Transverse colon (tissue), 4 donors: ENCODE data around the gene NXPH3. TPM values are rescaled to one million over a fixed set of nuclear protein-coding genes. Genes with fewer than 3 reads are reported as not detected.

Source experiments
- DNase-seq: peaks from one replicate; pipeline ENCODE4 v3.0.0-alpha.2; 2019
- H3K27ac ChIP-seq, 4 donors: fragments of 200-600 bp; sonication (generic); 2 replicates each; pipeline ENCODE4 v1.5.1; 2016 to 2018; ENCODE audit warnings: inconsistent platforms in 4 of 4
- H3K27me3 ChIP-seq: fragments of 200-600 bp; sonication (generic); 2 replicates; pipeline ENCODE4 v1.5.1; 2017; ENCODE audit warnings: inconsistent platforms
- H3K36me3 ChIP-seq, 4 donors: fragments of 200-600 bp; sonication (generic); 2 replicates each; pipeline ENCODE4 v1.5.1; 2017 to 2019; ENCODE audit warnings: inconsistent platforms in 4 of 4
- H3K4me1 ChIP-seq, 4 donors: fragments of 200-600 bp; sonication (generic); 2 replicates each; pipeline ENCODE4 v1.5.1; 2017 to 2020; ENCODE audit warnings: inconsistent platforms in 4 of 4
- H3K4me3 ChIP-seq, 4 donors: fragments of 200-600 bp; sonication (generic); 1 replicate in 1 of 4; 2 replicates in 3 of 4; pipeline versions ENCODE4 v1.5.1 to v1.6.1; 2017 to 2019; ENCODE audit warnings: inconsistent platforms in 4 of 4
- H3K9me3 ChIP-seq, 2 donors: fragments of 200-600 bp; sonication (generic); 2 replicates each; pipeline ENCODE4 v1.5.1; 2017 to 2019; ENCODE audit warnings: inconsistent platforms in 2 of 2
- EP300 ChIP-seq: sonication (generic); formaldehyde crosslinking; IDR thresholded peaks from one replicate; pipeline ENCODE4 v1.6.1; 2017; ENCODE audit warnings: antibody characterized with exemption, low read depth
- POLR2A ChIP-seq: fragments of 450-650 bp; IDR thresholded peaks from one replicate; pipeline ENCODE4 v1.6.1; 2016; ENCODE audit warnings: antibody characterized with exemption, mild to moderate bottlenecking, moderate library complexity
- POLR2AphosphoS5 ChIP-seq, 3 donors: sonication (generic); formaldehyde crosslinking; IDR thresholded peaks; one replicate each; pipeline ENCODE4 v1.6.1; 2016; ENCODE audit warnings: antibody characterized with exemption in 3 of 3
- WGBS, 2 donors: methylation state at CpG; one replicate each; pipeline ENCODE4 v1.1.5; 2018; ENCODE audit warnings: low coverage in 1 of 2; 5-methylcytosine and 5-hydroxymethylcytosine counted together
- in situ Hi-C, 4 donors: fragments of 200-750 bp; cut with MboI; loops; one replicate each; pipeline versions ENCODE4 v1.15.0 to v1.15.1; 2017; ENCODE audit warnings: low sequenced_read_pairs in 3 of 4, low pct_ligation_motif_present in 1 of 4, low pct_unique_long_range_greater_than_20kb in 1 of 4
- intact Hi-C: fragments of 100-400 bp; cut with DNase I; formaldehyde crosslinking; loops from one replicate; pipeline ENCODE4 v1.15.1; 2023; ENCODE audit warnings: low total_unique reads
- total RNA-seq, 4 donors: library from RNA; depleted of rRNA; stranded (reverse); fragments of >200 nt; gene quantifications; one replicate each; pipeline ENCODE4 v1.1.0, GENCODE V29; 2016
- TF ChIP-seq, protein P1 (sequence below), 5 experiments: fragments of 200-600 bp in 3 of 5; fragments of 450-650 bp in 2 of 5; sonication (generic) in 3 of 5; IDR thresholded peaks; 1 replicate in 2 of 5; 2 replicates in 3 of 5; pipeline ENCODE4 v1.5.1; 2016 to 2017; ENCODE audit warnings: antibody characterized with exemption in 5 of 5, inconsistent platforms in 3 of 5, mild to moderate bottlenecking in 2 of 5, moderate library complexity in 1 of 5

The NXPH3 gene
- total RNA-seq, 4 donors from 2014 or later, result 0.20 to 4.6 (median 2.6) TPM

DNA sequence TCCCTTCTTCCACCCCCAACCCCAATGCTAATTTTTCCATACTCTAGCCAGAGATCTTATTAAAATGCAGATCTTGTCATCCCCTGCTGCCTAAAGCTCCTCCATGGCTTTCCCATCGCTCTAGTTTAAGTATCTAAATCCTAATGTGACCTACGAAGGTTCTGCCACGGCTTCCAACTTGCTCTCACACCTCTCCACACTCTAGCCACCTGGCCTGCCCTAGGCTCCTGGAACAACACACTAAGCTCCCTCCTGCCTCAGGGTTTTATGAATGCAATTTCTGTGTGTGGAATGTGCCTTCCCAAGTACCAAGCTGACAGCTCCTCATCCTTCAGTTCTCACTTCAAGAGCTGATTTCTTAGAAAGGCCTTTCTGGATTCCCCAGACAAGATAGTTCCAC lies 16.6 kb downstream of the NXPH3 start:
- DNase-seq, result no peak
- Histone ChIP-seq H3K27ac (no peak overlapping the region), H3K4me3 (no peak overlapping the region), H3K4me1 (no peaks in the 10 kb centered on the region), H3K27me3 (no peaks in the 10 kb centered on the region), H3K36me3 (peaks cover 0 to 27% (median 8%) of the 10 kb centered on the region in 4 donors), H3K9me3 (no peaks in the 10 kb centered on the region)
- intact Hi-C loops (no loop called here), in situ Hi-C loops (no loop called here)
- TF ChIP-seq POLR2AphosphoS5 (IDR thresholded peaks at IDR 0.05) (no peak), POLR2A (no peak), EP300 (no peak)
- TF ChIP-seq, protein P1, sequence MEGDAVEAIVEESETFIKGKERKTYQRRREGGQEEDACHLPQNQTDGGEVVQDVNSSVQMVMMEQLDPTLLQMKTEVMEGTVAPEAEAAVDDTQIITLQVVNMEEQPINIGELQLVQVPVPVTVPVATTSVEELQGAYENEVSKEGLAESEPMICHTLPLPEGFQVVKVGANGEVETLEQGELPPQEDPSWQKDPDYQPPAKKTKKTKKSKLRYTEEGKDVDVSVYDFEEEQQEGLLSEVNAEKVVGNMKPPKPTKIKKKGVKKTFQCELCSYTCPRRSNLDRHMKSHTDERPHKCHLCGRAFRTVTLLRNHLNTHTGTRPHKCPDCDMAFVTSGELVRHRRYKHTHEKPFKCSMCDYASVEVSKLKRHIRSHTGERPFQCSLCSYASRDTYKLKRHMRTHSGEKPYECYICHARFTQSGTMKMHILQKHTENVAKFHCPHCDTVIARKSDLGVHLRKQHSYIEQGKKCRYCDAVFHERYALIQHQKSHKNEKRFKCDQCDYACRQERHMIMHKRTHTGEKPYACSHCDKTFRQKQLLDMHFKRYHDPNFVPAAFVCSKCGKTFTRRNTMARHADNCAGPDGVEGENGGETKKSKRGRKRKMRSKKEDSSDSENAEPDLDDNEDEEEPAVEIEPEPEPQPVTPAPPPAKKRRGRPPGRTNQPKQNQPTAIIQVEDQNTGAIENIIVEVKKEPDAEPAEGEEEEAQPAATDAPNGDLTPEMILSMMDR (IDR thresholded peaks at IDR 0.05), result no peak
- whole genome bisulfite sequencing, 2 donors, result 90% methylated on average over 3 of the region's 3 CpGs

GRCh38 chr17:49595328-49595727 lies 19.7 kb downstream of the NXPH3 start:
- no peak overlapping the region for H3K4me3 ChIP-seq
- no peaks in the 10 kb centered on the region for H3K27me3 ChIP-seq
- 93 to 96% methylated on average over 3 to 4 of the region's 4 CpGs for WGBS, 2 donors
- TF ChIP-seq POLR2A (no peak), POLR2AphosphoS5 (IDR thresholded peaks at IDR 0.05) (no peak), EP300 (no peak)
- TF ChIP-seq, protein P1 (IDR thresholded peaks at IDR 0.05), result no peak
- intact Hi-C loops (no loop called here), in situ Hi-C loops (no loop called here)
- H3K27ac ChIP-seq, result no peak overlapping the region
- no peak for DNase-seq
- H3K4me1 ChIP-seq, result peaks cover 0 to 8% (median 0%) of the 10 kb centered on the region in 4 donors
- no peaks in the 10 kb centered on the region for H3K9me3 ChIP-seq
- peaks cover 0 to 46% (median 23%) of the 10 kb centered on the region in 4 donors for H3K36me3 ChIP-seq

GRCh38 chr17:49595980-49596379 lies 20.3 kb downstream of the NXPH3 start:
- TF ChIP-seq, protein P1 (IDR thresholded peaks at IDR 0.05), result no peak
- TF ChIP-seq POLR2A, result no peak
- no peak for TF ChIP-seq POLR2AphosphoS5 (IDR thresholded peaks at IDR 0.05)
- no peak for TF ChIP-seq EP300
- Histone ChIP-seq H3K36me3 (peaks cover 0 to 52% (median 26%) of the 10 kb centered on the region in 4 donors), H3K4me3 (no peak overlapping the region), H3K4me1 (peaks cover 0 to 8% (median 0%) of the 10 kb centered on the region in 4 donors), H3K27ac (no peak overlapping the region), H3K27me3 (no peaks in the 10 kb centered on the region), H3K9me3 (no peaks in the 10 kb centered on the region)
- intact Hi-C loops, result no loop called here
- in situ Hi-C loops, result no loop called here
- WGBS, 2 donors, result 93 to 100% methylated on average over 3 to 4 of the region's 4 CpGs
- no peak for DNase-seq

DNA sequence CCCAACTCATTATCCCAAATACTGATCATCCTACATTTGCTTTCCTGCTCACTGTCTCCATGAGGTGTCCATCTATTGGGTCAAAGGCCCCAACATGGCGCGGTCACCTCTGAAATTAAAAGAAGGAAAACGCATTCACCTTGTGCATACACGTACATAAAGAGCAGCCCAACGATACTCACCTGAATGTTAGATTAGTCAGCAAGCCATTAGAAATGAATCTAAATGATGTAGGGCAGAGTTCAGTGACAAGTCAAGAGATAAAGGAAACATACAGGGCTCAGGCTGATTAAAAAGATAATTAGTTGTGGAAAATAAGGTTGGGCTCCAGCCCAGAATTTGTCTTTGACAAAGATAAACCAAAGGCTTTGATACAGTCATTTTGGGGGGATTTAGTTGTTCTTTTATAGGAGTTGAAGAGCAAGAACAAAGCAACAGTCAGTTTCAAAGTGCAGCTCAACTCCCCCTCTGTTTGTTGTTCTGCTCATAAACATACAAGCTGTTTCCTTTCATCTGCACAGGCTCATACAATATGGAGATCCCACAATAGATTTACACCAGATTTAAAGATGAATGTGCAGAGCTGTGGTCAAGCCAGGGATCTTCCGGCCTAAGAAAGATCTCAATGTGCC lies 21.1 kb downstream of the NXPH3 start:
- Histone ChIP-seq H3K27ac (no peak overlapping the region), H3K27me3 (no peaks in the 10 kb centered on the region), H3K4me1 (peaks cover 0 to 8% (median 0%) of the 10 kb centered on the region in 4 donors), H3K36me3 (peaks cover 0 to 60% (median 29%) of the 10 kb centered on the region in 4 donors), H3K4me3 (no peak overlapping the region), H3K9me3 (no peaks in the 10 kb centered on the region)
- WGBS, 2 donors, result 90 to 92% methylated on average over 2 to 6 of the region's 6 CpGs
- TF ChIP-seq POLR2AphosphoS5 (IDR thresholded peaks at IDR 0.05) (no peak), POLR2A (no peak), EP300 (no peak)
- TF ChIP-seq, protein P1 (IDR thresholded peaks at IDR 0.05), result no peak
- no peak for DNase-seq
- intact Hi-C loops, result no loop called here
- in situ Hi-C loops, result no loop called here
